Panc1 (cell line): Measurements from ENCODE around the gene EDN2.

ENCODE experiments used
- CTCF ChIP-seq: fragments of 450-650 bp; IDR thresholded peaks from 2 replicates; pipeline ENCODE4 v1.5.1; 2017; ENCODE audit warnings: mild to moderate bottlenecking
- POLR2AphosphoS5 ChIP-seq: IDR thresholded peaks from 2 replicates; pipeline ENCODE4 v1.6.1; 2012; ENCODE audit warnings: mild to moderate bottlenecking, low read depth, low read length, moderate library complexity
- REST ChIP-seq, 2 experiments: IDR thresholded peaks; 2 replicates each; pipeline ENCODE4 v1.6.1; 2011 to 2012; ENCODE audit warnings: low read depth in 2 of 2, control low read depth in 1 of 2, low read length in 1 of 2, mild to moderate bottlenecking in 1 of 2, moderate library complexity in 1 of 2; ENCODE audit not compliant: insufficient read depth in 1 of 2
- TCF7L2 ChIP-seq: IDR thresholded peaks from 2 replicates; pipeline ENCODE4 v1.6.1; 2011; ENCODE audit warnings: mild to moderate bottlenecking, low read depth, low read length, inconsistent platforms

DNA sequence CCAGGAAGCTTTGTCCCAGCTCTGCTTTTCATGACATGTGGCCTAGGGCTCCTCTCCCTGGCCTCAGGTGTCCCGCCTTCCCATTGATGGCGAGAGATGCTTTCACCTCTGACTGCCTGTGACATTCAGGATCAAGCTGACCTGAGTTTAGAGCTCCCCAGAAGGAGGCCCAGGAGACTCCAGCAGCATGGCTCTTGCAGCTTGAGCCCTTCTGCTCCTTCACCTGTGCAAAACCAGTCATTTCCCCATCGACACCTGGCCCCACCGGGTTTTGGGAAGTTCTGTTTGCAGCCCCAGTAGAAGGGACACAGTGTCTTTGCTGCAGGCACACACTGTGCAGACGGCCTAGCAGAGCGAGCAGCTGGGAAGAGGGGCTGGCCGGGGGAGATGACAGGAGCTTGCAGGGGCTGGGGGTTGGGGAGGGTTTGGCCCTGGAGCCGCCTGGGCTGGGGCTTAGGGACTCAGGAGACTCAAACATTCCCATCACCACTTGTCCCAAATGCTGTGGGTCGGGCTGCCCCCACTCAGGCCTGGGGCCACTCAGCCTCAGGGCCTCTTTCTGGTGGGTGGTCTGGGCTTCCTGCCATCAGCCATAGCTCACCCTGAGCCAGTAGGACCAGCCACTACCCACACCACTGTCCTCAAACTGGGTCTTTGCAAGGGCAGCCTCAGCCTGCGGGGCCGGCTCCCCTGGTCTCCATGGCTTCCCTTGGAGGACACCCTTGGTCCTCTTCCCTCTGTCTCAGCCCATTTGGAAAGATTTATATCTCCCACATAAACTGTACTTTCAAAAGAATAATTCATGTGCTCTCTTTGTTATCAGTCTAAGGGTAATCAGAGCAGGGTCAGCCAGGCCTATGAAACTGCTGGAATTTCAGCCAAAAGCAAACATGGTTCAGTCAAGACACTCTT lies 3.8 kb upstream of the EDN2 start:
- TF ChIP-seq POLR2AphosphoS5 (no peak), CTCF (no peak), REST (IDR thresholded peaks at IDR 0.05; ENCODE audit: insufficient read depth in 1 of 2, low read depth in 2 of 2, low read length in 1 of 2) (no peak), TCF7L2 (no peak)
